NOMO-1 (cell line): ENCODE results near the gene TMEM175.
"Not testable (repeated sequence)": the region's sequence is repeated elsewhere in the genome, so short reads cannot be mapped to it uniquely, and the experiment has no call there.

Source experiments
- DNase-seq, 2 experiments: peaks; one replicate each; lab custom pipeline; 2025; ENCODE audit not compliant: unreplicated experiment in 2 of 2; lab: John Stamatoyannopoulos, UW

Gene TMEM175

DNA sequence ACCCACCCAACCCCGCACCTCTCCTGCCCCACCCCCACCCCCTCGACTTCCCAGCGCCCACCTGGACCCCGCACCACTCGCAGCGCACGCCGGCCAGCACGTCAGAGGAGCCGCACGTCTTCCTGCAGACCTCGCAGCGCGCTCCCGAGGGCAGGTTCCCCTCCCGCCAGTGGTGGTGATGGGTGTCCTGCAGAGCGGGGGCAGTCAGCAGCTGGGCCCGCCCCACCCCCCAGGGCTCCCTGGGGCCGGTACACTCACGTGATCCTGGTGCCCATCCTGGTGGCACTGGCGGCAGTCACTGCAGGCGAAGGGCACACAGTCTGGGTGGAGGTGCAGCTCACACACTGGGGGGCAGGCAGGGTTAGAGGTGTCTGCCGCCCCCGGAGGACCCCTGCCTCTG is 36.0 kb downstream of the TMEM175 start:
- DNase-seq: no peak

GRCh38 chr4:968621-969394 is 36.5 kb downstream of the TMEM175 start:
- no peak for DNase-seq

GRCh38 chr4:970046-970745 is 37.9 kb downstream of the TMEM175 start:
- no peak for DNase-seq

DNA sequence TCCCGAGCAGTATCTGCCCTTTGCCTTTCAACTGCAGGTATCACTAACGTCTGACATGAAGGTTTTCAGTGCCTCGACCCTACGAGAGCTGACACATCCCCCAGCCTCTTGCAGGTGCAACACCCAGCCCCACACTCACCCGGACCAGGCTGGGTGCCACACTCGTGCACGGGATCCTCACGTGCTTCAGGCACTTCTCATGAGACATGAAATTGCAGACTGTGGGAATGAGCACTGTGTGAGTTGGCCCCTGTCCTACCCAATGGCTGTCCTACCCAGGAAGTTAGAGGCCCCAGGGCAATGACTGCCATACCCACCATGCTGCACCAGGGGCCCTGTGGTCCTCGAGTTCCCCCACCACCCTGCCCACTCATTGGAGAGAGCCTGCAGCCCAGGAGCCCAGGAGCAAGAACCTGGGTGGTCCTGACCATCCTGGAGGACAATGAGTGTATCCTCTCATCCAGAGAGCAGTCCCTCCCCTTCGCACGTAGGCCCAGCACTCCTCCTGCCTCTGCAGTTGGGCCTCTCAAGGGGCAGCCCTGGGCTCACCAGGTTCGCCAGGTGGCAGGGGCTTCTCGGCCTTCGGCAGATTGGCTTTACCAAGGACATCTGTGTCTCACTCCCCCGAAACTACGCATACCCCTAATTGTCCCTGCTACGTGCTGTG is 38.7 kb downstream of the TMEM175 start:
- no peak for DNase-seq

GRCh38 chr4:971666-972500 is 39.6 kb downstream of the TMEM175 start:
- DNase-seq: no peak

DNA sequence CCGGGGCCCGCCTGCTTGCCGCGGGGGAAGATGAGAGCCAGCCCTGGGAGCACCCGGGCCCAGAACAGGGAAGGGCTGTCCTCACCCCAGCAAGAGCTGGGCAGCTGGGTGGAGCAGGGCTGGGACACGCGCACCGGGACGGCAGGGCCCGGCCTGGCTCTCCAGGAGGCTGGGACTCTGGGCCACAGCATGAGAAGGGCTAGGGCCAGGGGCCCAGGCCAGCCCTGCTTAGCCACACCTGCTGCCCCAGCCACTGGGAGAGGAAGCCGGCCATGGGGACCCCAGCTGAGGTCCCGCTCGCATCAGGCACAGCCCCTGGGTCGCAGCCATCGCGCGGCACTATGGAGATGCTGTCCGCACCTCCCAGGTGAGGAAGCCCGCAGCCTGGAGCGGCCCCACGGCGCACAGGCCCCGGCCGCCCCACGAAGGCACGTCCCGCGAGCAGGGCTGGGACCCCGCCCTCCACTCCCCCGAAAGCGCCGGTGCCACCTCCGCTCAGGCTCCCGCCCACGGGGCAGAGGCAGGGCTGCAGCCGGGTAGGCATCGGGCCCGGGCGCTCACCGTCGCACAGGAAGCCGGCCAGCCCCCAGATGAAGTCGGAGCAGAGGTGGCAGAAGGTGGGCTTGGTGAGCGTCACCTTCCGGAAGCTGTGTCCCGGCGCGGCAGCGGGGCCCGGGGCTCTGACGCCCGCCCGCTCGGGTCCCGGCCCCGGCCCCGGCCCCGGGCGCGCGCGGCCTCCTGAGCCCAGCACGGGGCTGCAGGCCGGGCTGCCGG is 40.6 kb downstream of the TMEM175 start:
- DNase-seq: no peak

DNA sequence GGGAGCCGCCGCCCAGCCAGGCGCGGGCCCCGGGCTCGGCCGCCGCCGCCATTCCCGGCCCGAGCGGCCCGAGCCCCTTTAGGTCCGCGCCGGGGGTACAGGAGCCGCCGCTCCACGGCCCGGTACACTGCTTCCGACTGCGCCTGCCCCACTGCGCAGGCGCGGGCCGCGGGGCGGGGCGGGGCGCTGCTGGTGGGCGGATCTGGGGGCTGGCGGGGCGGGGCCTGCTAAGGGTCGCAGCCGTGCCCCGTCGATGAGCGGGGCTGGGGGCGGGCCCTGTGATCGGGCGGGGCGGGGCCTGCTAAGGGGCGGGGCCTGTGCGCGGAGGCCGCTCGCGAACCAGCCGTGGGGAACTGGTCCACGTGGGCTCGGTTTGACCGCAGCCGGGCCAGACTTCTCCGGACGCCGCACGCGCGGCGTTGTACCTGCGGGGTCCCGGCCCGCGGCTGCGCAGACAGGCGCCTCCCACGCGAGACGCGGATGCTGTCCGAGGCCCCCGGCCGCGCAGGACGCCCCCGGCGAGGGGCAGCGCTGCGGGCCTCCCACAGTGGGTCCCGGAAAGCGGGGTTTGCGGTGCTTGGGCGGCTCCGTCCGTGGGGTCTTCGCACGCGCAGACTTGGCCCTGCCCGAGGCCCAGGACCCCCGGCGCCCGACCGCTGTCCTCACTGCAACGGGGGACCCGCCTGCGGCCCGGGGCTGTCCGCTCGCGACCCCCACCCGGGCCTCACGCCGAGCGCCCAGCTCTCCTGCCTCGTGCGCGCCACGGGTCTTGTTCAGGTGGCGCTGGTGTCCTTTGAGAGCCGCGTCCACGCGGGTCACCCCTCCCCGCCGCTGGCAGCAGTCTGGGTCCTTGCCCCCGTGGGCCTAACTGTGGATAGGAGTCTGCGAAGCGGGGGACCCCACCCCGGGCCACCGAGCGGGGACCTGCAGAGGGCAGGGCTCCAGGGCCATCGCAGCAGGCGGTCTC is 41.5 kb downstream of the TMEM175 start, which contains the start of gene DGKQ:
DGKQ (minus strand) TSS at position 139 of the 967 bp plus-strand sequence; CDS start at position 52, 87 bp downstream.
- peak; percentile 64 to 85 for DNase-seq

DNA sequence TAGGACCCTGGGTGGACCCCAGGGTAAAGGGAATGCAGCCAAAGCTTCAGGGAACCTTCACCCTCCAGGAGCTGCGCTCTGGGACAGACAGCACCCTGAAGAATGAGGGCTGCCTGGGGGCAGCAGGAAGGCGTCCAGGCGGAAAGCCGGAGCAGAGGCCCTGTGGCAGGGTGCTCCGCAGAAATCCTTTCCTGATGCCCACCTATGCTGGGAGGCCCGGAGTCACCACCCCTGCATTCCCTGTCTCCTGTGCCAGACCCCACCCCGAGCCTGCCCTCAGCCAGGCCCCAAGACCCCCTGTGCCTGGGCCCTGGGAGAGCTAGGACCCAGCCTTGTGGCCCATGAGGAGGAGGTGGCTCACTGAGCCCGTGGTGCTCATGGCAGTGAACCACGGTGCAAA is 42.4 kb downstream of the TMEM175 start:
- no peak for DNase-seq

DNA sequence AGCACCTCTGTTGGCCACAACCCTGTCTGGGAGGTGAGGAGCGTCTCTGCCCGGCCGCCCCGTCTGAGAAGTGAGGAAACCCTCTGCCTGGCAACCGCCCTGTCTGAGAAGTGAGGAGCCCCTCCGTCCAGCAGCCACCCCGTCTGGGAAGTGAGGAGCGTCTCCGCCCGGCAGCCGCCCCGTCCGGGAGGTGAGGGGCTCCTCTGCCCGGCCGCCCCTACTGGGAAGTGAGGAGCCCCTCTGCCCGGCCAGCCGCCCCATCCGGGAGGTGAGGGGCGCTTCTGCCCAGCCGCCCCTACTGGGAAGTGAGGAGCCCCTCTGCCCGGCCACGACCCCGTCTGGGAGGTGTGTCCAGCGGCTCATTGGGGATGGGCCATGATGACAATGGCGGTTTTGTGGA is 43.8 kb downstream of the TMEM175 start:
- not testable (repeated sequence) for DNase-seq

DNA sequence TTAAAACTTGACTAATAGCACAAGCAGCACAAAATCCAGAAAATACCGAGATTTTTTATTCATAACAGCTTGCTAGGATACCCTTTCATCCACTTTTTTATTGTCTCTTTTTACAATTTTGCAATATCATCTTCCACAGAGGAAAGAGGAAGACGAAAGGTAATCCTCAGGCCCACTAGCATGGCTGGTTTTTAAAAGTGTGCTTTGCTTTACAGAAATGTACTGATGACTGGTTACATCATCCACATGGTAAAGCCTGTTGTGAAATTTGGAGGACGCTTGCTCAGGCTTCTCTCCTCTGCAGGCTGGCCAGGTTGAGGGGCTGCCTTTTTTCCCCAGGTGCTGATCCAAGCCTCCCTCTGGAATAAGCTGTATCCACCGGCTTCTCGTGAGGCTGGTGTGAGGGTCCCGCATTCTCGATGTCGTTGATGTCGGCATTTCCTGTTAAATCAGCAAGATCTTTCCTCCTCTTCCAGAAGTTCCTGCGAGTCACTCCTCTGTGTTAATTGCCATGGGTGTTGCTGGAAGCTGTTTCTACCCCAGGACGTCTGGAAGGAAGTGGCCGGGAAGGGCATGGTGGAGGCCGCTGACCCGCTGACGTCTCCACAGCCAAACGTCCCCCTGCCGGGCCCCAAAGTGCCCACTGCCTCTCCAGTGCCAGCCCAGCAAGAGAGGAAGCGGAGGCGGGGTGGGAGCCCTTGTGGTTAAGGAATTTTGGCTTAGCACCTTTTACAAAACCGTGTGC is 46.9 kb downstream of the TMEM175 start:
- peak; percentile 86 to 97 for DNase-seq

DNA sequence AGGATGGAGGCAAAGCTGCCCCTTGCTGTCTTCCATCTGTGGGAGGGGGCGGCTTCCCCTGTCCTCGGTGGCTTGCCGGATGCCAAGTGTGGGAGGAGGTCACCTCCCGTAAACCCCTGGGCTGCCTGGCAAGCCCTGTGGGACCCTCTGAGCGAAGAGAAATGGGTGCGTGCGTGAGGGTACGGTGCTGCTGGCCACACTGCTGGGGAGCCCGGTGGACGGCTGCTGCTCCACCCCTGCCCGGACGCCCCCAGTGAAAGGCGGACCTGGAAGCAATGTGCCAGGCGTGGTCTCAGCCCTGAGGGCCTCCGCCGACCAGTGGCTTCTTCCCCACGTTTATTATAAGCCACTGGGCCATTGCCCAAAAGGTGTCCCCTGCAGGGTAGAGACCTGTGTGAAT is 50.0 kb downstream of the TMEM175 start:
- DNase-seq: no peak

DNA sequence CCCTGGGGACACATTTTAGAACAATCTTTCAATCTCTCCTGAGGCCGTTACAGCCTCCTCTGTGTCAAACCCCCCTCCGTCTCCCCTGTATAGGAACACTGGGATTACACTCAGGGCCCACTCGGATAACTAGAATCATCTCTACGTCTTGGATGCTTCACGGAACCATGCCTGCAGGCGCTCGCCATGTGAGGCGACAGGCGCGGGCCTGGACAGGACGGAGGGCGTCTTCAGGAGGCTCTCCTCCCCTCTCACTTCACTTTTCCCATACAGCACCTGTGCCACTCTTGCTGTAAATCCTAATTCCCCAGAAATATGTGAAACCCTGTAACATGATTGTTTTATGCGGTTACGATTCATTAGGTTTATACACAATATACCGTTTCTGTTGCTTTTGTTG is 50.6 kb downstream of the TMEM175 start:
- no peak for DNase-seq

- no peak for DNase-seq
Measured at GRCh38 chr4:984336-985054, 52.2 kb downstream of the TMEM175 start.

DNA sequence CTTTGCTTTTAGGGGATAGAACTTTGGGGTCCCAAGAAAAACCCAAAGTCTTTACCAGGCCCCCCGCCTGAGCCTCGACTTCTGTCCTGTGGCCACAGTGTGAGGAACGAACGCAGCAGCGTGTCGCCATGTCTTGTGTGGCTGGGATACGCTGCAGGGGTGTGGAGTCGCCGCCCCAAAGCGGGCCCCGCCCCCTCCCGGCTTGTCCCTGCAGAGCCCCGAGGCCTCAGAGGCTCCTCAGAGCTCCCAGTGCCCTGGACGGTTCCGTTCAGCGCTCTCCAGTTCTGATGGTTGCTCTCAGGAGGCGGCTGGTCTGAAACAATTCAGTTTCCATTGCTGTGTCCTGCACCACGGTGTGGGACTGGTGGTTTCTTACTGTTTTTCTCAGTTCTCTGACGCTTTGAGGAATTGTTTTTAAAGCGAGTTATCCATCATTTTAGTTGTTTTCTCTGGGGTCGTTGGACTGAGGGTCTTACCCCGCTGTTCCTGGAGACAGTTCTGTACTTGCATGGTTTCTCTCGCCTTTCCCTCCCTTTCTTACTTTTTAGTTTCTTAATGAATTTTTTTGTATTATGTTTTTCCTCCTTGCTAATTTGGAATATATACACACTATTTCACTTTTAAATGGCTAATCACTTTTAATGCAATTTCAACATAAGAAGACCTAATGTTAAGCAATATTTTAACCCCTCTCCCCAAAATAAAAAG is 53.0 kb downstream of the TMEM175 start:
- peak; percentile 35 to 61 for DNase-seq

GRCh38 chr4:986428-986878 is 54.2 kb downstream of the TMEM175 start:
- no peak for DNase-seq

DNA sequence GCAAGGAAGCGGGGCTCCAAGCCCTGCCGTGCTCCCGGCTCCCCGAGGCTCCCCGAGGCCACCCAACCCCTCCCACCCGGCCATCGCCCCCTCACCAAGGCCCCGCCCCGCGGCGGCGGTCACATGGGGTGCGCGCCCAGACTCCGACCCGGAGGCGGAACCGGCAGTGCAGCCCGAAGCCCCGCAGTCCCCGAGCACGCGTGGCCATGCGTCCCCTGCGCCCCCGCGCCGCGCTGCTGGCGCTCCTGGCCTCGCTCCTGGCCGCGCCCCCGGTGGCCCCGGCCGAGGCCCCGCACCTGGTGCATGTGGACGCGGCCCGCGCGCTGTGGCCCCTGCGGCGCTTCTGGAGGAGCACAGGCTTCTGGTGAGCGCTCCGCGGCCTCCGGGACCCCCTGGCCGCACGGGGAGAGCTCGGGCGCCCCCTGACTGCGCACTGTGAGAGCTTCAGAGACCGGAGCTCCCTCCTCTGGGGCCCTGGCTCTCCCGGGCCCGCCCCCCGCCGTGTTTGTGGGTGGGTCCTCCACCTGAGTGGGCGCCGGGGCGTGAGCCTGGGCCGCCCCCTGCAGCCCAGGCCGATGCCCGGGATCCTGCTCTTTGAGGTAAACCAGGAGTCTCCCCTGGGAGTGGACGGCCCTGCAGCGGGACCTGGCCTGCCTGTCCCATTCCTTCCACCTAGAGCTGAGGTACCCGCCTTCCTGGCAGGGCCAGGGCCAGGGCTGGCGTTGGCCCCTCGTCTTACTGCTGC is 54.8 kb downstream of the TMEM175 start, which contains the start of gene IDUA:
IDUA (plus strand) TSS at position 166 of the 745 bp plus-strand sequence; CDS start at position 207, 41 bp downstream.
- peak; percentile 70 to 80 for DNase-seq
